NCI-H2196 treated with DMSO at 0.1 percent for 48 hours (cell line): ENCODE data around the gene VTI1B.

ENCODE experiments used
- DNase-seq: peaks from one replicate; lab custom pipeline; 2025; ENCODE audit not compliant: unreplicated experiment; lab: John Stamatoyannopoulos, UW

The VTI1B gene

GRCh38 chr14:67680121-67680602 lies 5.7 kb upstream of the VTI1B start:
- no peak for DNase-seq

DNA sequence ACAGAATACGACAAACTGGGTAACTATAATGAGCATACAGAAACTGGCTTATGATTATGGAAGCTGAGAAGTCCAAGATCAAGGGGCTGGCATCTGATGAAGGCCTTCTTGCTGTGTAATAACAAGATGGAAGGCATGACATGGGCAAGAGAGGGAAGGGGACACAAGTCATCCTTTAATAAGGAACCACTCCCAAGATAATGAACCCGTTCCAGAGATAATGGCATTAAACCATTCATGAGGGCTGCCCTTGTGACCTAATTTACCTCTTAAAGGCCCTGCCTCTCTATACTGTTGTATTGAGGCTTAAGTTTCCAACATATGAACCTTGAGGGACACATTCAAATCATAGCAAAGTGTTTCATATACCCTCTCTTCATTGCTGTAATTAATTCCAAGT lies 4.6 kb upstream of the VTI1B start:
- DNase-seq, result no peak

- no peak for DNase-seq
These were observed 769 bp upstream of the VTI1B start for GRCh38 chr14:67675219-67675582.

DNA sequence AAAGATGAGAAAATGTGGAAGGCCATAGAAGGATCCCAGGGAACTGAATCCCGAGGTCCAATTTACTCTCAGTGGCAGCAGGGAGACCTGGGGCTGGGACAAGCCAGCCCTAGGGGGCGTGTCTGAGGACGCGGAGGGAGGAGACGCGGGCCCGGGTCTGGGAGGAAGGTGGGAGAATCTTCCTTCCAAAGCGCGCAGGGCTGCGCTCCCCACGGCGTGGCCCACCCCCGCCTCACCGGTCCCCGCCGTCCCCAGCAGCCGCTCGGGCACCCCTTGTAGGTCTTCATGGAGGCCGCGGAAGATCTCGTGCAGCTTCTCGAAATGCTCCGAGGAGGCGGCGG lies 323 bp downstream of the VTI1B start:
- peak; percentile 46 for DNase-seq

DNA sequence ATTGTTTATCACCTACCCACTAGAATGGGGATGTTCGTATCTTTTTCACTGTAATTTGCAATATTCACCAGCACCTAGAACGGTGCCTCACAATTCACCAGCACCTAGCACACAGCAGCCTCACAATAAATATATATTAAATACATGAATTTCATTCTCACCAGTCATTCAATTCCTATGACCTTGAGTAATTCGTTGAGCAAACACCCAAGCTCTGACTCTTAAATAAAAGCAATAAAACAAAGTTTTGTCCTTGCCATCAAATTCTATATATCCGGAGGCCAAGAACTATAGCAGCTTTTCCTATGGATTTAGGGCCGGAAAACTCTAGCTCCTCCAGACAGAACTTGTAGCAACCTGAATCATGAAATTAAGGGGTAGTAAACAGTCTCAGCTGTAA lies 981 bp downstream of the VTI1B start:
- no peak for DNase-seq

GRCh38 chr14:67668559-67668958 lies 5.9 kb downstream of the VTI1B start:
- no peak for DNase-seq

- DNase-seq, result peak; percentile 26
These were observed 7.5 kb downstream of the VTI1B start for GRCh38 chr14:67666750-67667449.

DNA sequence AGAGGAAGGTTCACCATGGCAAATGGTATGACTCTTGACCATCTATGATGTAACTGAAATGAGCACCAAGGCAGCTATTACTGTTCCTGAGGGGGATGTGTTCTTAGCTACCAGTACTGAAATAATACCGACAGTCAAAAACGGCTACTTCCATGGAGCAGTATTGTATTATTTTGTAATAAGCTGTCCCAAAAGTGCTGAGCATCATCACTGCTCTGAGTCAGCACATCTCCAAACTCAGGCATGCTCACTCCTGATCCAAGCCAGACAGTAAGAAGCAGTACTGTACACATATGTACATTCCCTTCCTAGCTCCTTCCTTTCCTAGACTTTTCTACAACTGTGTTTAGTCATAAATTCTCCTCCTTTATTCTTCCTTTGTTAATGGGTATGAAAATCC lies 8.6 kb downstream of the VTI1B start:
- DNase-seq, result no peak

GRCh38 chr14:67663633-67664032 lies 10.8 kb downstream of the VTI1B start:
- no peak for DNase-seq

DNA sequence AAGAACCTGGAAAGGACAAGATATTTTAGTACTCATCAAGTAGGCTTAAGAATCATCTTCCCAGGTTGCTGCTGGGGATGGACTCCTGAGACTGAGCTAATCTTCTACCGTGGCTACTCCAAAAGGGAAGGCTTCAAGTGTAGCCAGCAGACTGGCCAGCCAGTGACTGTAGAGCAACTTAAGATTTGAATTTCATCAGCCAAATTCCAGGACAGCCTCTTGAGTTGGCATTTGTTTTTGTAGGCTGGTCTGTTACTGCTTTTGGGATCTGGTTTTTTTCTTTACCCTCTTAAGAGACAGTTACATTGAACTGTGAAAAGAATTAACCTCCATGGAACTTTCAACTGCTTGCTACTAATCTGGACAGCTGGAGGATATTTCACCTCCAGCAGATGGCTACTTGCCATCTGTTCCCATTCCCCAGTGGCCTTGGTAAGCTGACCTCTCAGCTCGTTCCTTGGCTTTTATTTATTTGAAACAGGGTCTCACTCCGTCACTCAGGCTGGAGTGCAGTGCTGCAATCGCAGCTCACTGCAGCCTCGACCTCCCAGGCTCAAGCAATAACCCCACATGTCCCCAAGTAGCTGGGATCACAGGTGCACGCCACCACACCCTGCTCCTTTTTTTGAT lies 20.7 kb downstream of the VTI1B start:
- DNase-seq, result no peak

- no peak for DNase-seq
These were observed 22.2 kb downstream of the VTI1B start for GRCh38 chr14:67652189-67652588.

- no peak for DNase-seq
These were observed 23.7 kb downstream of the VTI1B start for GRCh38 chr14:67650694-67651093.

DNA sequence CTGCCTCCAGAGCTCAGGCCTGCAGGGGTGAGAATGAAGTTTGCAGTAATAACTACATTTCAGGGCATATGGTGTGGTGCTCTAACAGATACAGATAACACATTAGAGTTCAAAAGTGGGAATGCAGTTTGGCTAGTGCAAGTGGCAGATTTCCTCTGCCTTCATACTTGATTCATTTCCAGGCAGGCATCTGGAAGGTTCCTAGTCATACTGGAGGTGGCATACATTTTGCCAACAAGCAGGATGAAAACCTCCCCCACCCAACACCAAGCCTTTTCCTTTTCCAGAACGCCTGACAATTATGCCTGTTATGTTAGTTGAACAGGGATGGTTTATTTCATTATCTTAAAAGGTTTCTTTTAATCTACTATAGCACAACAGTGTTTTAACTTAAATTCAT lies 24.3 kb downstream of the VTI1B start:
- DNase-seq, result no peak

- DNase-seq, result no peak
These were observed 28.3 kb downstream of the VTI1B start for GRCh38 chr14:67646131-67646530.

DNA sequence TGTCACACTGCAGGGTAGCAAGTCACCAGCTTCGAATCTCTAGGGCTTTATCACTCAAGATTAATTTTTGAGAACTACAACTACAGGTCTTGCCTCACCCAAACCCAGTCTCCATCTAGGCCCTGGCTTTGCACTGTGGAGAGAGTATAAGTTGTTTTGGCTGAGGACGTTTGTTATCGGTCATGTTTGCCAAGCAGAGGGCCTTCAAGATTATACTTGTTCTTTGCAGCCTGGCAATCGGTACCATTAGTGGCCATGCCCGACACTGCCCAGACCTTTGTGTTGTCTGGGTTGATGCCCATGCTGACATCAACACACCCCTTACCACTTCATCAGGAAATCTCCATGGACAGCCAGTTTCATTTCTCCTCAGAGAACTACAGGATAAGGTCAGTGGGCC lies 29.0 kb downstream of the VTI1B start:
- no peak for DNase-seq

DNA sequence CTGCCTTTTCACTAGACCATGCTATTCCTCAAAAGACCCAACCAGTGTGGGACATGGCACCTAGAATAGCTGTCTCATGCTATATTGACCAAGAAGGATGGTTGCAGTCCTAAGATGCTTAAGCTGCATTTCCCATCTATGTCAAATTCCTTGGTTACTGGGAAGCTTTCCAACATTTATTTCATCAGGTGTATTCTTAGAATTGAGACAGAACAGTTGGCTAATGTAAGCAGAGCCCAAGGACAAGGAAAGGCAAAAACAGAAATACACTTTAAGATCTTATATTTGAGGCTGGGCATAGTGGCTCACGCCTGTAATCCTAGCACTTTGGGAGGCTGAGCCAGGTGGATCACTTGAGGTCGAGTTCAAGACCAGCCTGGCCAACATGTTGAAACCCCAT lies 30.0 kb downstream of the VTI1B start:
- DNase-seq, result no peak

GRCh38 chr14:67643713-67644112 lies 30.7 kb downstream of the VTI1B start:
- no peak for DNase-seq

DNA sequence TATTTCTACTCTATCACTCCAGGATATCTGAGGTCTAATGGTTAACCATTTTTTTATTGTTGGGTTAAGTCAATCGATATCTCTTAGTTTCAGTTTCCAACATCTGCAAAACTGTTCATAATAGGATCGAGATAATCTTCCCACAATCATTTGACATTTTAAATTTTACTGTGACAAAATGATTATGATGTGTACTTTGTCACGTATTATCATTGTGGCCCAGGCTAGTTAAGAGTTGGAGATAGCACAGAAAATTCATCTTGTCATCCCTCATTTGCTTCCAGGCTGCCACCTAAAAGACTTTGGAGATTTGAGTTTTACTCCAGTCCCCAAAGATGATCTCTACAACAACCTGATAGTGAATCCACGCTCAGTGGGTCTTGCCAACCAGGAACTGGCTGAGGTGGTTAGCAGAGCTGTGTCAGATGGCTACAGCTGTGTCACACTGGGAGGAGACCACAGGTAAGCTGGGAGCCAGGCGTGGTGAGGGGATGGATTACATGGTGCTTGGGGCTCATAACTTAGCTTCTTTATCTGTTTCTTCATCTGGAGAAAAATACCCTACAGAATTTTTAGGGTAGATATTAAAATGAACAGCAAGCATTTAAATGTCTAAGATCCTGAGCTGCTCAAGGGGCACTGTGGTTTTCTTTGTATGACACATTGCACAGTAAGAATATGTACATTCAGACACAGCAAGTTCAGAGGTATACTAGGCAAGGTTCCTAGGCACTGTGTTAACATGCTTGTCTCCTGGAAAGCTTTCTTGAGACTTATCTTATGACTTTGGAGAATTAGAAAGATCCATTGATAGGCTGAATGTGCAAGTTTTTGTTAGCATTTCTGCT lies 32.3 kb downstream of the VTI1B start:
- DNase-seq, result no peak

- DNase-seq, result no peak
These were observed 33.0 kb downstream of the VTI1B start for GRCh38 chr14:67641480-67641879.

DNA sequence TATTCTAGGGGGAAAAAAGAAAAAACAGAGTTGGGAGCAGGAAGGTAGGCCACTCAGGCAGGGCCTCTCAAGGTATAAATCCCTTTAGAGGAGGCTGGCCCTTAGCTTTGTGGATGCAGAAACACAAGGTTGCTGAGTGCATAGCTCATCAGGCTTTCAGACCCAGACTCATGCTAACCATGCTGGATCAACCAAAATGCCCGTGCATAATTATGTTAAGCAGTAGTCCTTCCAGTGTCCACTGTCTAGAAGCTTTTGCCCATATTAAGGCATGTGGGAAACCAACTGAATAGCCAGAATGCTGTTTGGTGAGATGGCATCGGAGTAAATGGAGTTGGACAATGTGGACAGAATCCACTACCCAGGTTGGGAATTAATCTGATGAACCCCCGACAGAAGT lies 35.8 kb downstream of the VTI1B start:
- no peak for DNase-seq

DNA sequence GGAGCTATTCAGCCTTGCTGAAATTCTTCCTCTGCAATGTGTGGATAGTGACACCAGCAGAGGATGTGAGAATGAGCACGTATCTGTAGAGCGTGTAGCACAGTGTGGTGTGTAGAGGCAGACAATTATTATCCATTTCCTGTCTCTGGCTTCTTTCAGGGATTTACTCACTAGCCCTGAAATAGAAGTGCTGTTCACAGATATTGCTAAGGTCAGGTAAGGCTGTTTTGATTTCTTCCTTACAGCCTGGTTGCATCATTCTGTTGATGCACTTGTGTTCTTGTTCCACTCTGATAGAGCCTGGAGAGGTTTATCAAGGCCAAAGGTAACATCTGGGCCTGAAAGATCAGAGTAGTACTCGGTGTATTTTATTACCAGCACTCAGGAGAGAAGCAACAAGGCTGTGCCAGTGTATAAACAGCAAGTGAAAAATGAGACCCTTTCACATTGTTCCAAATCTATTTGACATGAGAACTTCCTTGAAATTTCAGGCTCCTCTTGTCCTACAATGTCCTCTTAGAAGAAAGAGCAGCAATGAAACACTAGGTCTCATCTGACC lies 38.0 kb downstream of the VTI1B start:
- peak; percentile 37 for DNase-seq
